ENCODE measurements around the gene RRAGD.
"Not testable (repeated sequence)": the region's sequence is repeated elsewhere in the genome, so short reads cannot be mapped to it uniquely, and the experiment has no call there.

Gene RRAGD

GRCh38 chr6:89411145-89412070, 665 bp downstream of the RRAGD start:
- no peak for FAIRE-seq

GRCh38 chr6:89410788-89411144, 1.3 kb downstream of the RRAGD start:
- FAIRE-seq = no peak

- no peak for FAIRE-seq
Measured at GRCh38 chr6:89410231-89410761, 1.8 kb downstream of the RRAGD start.

GRCh38 chr6:89409461-89410035, 2.5 kb downstream of the RRAGD start:
- FAIRE-seq = no peak

GRCh38 chr6:89406141-89406540, 5.9 kb downstream of the RRAGD start:
- FAIRE-seq = no peak

DNA sequence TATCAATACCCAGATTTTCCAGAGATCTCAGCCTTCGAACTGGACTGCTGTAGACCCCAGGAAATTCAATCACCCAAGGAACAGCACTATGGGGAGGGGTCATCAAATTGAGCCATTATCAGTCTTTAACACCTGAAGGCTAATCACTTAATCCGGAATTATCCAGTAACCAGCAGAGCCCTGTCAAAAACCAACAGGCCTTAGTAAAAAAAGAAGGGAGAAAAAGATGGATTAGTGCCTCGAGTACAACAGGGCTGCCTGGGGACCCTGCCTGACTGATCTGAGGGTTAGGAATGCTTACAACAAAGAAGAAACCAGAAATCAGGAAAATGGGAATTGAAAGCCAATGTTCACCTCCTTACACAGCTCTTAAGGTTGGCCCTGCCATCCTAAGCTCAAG, 7.6 kb downstream of the RRAGD start:
- FAIRE-seq = no peak

DNA sequence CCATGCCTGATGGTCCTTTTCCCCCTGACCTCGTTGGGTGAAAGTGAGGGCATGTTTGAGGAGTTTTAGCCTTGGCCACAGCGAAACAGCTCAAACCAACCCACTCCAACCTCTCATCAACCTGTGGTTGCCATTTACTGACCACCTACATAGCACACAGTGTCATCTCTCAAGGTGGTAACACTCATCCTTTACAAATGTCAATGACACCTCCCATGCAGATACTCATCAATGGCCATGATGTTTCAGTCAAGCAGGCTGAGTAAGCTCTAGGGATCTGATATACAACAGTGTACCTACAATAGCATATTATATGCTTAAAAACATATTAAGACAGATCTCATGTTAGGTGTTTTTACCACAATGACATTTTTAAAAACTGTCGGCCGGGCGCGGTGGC, 9.3 kb downstream of the RRAGD start:
- FAIRE-seq = no peak

GRCh38 chr6:89400912-89401399, 11.1 kb downstream of the RRAGD start:
- FAIRE-seq = no peak

DNA sequence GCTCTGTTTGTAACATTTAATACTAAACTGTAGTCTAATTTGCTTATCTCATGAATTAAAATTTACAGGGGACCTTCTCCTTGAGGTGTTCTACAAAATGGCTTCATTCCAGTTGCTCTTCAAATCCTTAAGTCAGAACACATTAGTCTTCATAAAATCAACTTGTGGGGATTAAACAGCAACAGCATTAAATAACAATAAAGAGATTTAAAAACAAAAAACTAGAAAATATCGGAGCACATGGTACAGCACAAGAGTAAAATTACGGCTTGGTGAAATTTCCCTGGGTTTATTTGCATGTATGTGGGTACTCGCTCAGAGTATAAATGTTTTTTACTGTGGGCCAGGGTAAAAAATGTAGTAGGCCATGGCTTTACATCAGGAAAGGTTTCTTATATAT, 12.0 kb downstream of the RRAGD start:
- no peak for FAIRE-seq

- no peak for FAIRE-seq
Measured at GRCh38 chr6:89398762-89399525, 13.1 kb downstream of the RRAGD start.

- not testable (repeated sequence) for FAIRE-seq
Measured at GRCh38 chr6:89397884-89398283, 14.2 kb downstream of the RRAGD start.

- no peak for FAIRE-seq
Measured at GRCh38 chr6:89393659-89394058, 18.4 kb downstream of the RRAGD start.

DNA sequence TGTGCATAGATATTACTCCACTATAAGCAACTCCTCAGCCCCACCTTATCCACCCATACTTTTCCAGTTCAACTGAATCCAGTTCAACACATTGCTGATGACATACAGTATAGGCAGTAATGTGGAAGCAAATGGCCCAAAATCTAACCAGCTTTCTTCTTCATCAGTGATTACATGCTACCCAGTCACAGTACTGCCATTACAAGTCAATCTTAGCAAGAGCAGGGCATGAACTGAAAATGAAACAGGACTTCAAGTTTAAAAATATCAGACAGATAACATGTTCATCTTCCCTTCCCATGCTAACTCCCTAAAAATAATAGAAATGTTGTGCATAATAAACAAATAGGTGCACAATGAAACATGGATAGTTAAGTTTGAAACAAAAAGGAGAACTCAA, 19.2 kb downstream of the RRAGD start:
- no peak for FAIRE-seq

GRCh38 chr6:89388846-89389245, 23.2 kb downstream of the RRAGD start:
- FAIRE-seq = no peak

- no peak for FAIRE-seq
Measured at GRCh38 chr6:89387516-89388201, 24.4 kb downstream of the RRAGD start.

DNA sequence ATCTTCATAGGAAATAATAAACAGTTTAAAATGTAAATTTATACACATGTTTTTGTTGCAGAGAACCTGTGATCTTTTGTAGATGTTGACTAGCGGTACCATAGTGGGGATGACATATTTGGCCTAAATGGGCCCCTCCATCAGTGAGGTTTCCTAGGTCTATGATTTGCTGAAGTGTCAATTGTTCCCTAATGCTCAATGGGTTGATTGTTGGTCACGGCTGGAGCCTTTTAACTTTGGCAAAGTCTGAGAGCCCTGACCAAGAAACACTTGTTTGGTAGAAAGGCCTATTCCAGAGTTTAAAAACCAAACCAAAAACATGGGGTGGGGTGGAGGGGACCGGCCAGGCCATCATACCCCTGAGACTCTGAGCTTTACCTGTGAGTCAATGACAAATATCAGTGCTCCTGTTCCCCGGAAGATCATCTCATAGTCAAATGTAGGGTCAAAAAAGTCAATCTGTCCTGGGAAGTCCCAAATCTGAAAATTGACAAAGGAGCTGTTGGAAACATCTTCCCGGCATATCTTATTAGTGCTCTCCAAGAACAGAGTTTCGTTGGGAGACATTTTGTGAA, 25.1 kb downstream of the RRAGD start:
- no peak for FAIRE-seq

GRCh38 chr6:89385846-89386245, 26.2 kb downstream of the RRAGD start:
- FAIRE-seq = no peak

DNA sequence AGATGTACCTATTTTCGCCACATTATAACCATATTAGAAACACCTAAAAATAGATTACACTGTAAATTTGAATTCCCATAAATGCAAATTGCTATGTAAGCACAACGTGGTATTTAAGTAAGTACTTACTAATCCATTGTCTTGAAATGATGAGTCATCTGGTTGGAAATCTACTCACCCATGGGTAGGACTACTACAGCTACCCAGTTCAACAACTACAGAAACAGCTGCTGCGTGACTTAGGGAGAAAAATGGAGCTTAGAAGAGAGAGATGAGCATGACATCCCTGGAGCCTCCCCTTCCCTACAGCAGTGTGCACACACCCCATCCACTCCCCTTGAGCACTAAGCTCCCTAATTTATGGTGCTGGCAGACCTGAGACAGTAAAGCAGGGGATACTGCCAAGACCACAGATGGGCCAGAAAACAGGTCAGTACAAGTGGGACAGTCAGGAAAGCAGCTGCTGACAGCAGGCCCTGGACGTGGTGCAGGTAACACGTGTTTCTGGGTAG, 26.9 kb downstream of the RRAGD start:
- FAIRE-seq = no peak

DNA sequence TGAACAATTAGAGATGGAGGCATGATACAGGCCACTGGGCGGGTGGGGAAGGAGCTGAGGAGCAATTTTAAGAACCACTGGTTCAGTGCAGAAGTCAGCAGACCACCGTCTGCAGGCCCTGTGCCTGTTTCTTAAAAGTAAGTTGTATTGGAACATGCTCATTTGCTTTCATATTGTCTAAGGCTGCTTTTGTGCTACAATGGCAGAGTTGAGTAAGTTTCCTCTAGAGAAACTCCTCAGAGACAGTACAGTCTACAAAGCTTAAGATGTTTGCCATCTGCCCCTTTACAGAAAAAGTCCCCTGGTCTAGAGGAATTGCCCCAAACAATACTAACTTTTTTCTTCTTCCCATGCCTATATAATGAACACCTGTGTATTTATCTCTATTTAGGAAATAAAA, 31.0 kb downstream of the RRAGD start:
- FAIRE-seq = no peak

GRCh38 chr6:89379281-89379680, 32.8 kb downstream of the RRAGD start:
- no peak for FAIRE-seq

DNA sequence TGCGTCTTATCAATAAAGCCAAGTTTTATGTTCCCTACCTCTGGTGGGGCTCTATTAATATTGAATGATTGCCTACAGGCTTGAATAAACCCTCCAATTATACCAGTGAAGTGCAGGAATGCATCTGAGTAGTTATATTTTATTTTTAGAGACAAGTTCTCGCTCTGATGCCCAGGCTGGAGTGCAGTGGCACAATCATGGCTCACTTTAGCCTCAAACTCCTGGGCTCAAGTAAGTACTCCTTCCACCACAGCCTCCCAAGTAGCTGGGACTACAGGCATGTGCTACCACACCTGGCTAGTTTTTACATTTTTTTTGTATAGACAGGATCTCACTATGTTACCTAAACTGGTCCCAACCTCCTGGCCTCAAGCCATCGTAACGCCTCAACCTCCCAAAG, 33.4 kb downstream of the RRAGD start:
- no peak for FAIRE-seq
